ENCODE data around the gene OSBPL1A.

OSBPL1A gene

GRCh38 chr18:24201699-24202687 is 195.6 kb downstream of the OSBPL1A start:
- DNase-seq = no peak

DNA sequence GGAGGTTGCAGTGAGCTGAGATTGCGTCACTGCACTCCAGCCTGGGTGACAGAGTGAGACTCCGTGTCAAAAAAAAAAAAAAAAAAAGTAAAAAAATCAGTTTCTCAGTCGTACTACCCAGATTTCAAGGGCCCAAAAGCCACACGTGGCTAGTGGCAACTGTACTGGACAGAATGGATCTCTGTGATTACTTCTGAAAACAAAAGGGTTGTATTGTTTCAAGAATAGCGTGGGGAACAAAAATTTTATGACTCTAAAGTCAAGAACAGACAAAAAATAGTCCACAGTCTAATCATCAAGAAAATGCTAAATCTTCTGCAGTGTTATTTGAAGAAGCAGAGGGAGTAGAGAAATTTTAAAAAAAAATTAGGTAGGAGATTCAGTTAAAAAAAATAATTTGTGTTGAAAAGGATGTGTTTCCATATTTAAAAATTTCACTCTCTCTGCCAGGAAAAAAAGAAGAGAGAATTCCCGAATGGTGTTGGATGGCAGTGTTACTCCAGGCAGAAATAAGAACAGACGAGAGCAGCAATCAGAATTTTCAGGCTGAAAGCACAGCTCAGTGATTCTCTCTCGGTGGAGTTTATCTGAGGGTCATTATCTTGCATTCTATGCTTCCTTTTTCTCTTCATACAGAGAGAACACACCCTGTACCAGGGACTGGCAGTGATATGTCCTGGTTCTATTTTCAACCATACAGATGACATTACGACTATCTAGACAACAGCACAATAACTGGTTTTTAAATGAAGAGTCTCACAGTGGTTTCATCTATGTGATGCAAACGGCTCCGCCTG is 196.9 kb downstream of the OSBPL1A start:
- DNase-seq = peak in 15 of 42 donors; percentile 34 to 74 (median 49)
- intact Hi-C loops (cut with DNase I) = no loop called here

More at GRCh38 chr18:24201699-24202687, 195.6 kb downstream of the OSBPL1A start:
- intact Hi-C loops (cut with DNase I) = no loop called here

DNA sequence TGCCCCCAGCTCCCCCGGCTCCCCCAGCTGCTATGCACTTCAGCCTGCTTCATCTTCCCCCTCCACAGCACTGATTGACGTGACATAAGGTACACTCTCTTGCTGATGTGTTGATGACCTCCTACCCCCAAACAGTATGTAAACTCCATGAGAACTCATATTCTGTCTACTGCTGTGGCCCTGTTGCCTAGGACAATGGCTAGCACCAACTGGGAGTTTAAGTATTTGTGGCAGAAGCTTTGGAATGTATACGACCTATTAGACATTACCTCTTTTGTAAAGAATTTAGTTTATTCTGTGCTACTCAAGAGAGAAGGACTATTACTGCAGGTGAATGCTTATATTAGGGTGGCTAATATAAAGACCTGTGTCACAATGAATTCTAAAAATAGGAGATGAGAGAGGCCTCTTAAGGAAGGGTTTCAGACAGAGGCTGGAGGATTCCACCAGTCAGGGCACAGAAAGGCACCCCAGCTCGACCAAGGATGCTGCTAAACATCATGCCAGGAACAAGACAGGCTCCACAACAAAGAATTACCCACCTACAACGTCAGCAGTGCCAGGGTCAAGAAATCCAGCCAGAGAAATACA is 198.2 kb downstream of the OSBPL1A start:
- intact Hi-C loops (cut with DNase I) = no loop called here
- no peak for DNase-seq

- intact Hi-C loops (cut with DNase I) = no loop called here
- DNase-seq = no peak
Observed at GRCh38 chr18:24198461-24198860, 199.2 kb downstream of the OSBPL1A start.

DNA sequence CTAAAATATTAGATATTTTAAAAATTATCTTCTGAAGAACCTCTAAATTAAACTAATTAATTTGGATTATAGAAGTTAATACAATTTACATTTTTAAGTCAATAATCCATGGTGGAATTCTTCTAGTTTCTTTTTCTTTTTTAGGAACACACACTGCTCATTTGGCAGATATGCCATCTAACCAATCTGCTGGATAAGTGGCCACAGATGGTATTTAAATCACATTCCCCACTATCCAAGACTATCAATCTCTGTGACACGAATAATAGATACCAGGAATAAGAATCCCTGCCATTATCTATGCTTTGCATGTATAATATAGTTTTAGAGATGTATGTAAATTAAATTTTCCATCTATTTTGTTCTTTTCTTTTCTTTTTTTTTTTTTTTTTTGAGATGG is 200.2 kb downstream of the OSBPL1A start:
- intact Hi-C loops (cut with DNase I) = no loop called here
- no peak for DNase-seq

- intact Hi-C loops (cut with DNase I) = no loop called here
- no peak for DNase-seq
Observed at GRCh38 chr18:24196764-24197163, 200.9 kb downstream of the OSBPL1A start.

GRCh38 chr18:24195296-24196053 is 202.1 kb downstream of the OSBPL1A start:
- intact Hi-C loops (cut with DNase I) = no loop called here
- no peak for DNase-seq

- intact Hi-C loops (cut with DNase I) = no loop called here
- DNase-seq = no peak
Observed at GRCh38 chr18:24190590-24190989, 207.0 kb downstream of the OSBPL1A start.

- no peak for DNase-seq
- intact Hi-C loops (cut with DNase I) = no loop called here
Observed at GRCh38 chr18:24189664-24190346, 207.8 kb downstream of the OSBPL1A start.

DNA sequence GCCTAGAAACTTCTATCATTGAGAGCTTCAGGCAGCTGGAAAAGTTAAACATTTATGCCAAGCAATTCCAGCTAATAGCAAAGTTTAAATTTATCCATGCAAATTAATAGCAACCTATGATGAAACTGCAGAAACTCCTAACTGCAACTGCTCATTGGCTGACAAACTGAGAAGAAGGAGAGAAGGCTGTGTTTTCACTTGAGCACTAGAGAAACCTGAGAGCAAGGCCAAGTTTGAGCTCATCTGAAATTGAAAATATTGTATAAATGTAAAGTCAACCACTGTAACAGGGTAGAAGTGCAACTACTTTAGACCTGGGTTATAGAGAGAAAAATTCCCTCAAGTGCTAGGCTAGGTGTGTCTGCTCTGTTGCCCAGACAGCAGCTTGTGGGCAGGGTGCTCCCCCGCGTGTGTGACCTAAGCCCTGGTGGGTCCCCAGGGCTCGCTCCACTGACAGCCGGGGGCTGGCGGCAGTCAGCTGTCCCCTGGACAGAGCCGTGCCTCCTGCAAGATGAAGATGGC is 208.6 kb downstream of the OSBPL1A start:
- intact Hi-C loops (cut with DNase I) = no loop called here
- no peak for DNase-seq

DNA sequence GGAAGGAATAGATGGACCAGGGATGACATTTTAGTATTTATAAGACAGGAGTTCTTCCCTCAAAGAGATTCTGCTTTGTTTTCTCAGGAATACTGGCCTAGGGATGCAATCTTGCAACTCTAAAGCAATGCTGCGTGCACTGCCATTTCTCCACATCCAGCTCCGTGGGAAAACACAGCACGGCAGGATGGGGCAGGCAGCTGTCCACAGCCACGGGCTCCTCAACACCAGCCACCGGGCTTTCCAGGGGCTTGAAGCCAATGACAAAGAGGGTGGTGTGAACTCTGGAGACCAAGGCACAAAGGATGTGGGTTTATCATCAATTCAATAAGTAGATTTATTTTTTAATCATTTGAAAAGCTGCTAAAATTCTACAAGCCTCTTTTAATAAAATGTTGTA is 209.5 kb downstream of the OSBPL1A start:
- intact Hi-C loops (cut with DNase I) = no loop called here

GRCh38 chr18:24187689-24188088 is 209.9 kb downstream of the OSBPL1A start:
- peak in 1 of 42 donors; percentile 48 for DNase-seq
- intact Hi-C loops (cut with DNase I) = no loop called here

More for the DNA sequence above, 209.5 kb downstream of the OSBPL1A start:
- DNase-seq = peak in 29 of 42 donors; percentile 19 to 77 (median 46)

GRCh38 chr18:24187049-24187448 is 210.6 kb downstream of the OSBPL1A start:
- intact Hi-C loops (cut with DNase I) = no loop called here
- DNase-seq = no peak

DNA sequence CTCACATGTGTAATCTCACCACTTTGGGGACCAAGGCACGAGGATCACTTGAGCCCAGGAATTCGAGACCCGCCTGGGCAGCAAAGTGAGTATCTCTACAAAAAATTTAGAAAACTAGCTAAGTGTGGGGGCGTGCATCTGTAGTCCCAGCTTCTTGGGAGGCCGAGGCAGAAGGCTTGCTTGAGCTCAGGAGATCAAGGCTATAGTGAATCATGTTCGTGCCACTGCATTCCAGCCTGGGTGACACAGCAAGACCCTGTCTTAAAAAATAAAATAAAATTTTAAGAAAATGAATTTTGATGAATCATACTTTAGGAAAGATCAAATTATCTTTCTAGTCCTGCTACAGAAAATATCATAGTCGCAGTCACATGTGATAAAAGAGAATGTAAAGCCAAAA is 211.8 kb downstream of the OSBPL1A start:
- intact Hi-C loops (cut with DNase I) = no loop called here
- no peak for DNase-seq

DNA sequence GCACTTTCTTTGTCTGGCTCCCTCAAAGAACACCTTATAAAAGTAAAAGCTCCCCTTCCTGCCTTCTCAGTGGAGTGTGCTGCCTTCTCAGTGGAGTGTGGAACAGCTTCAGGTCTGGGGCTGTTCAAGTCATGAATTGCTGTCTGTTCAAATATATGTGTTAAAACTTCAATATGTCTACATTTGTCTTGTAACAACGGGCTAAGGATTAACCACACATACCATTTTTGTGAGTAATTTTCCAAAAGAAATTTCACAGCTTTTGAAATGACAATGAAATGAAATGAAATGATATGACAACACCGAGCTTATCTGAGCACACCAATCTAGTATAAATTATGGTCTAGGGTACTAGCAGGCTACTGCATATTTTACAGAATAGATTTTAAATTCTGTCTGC is 215.8 kb downstream of the OSBPL1A start:
- intact Hi-C loops (cut with DNase I) = no loop called here
- DNase-seq = no peak

DNA sequence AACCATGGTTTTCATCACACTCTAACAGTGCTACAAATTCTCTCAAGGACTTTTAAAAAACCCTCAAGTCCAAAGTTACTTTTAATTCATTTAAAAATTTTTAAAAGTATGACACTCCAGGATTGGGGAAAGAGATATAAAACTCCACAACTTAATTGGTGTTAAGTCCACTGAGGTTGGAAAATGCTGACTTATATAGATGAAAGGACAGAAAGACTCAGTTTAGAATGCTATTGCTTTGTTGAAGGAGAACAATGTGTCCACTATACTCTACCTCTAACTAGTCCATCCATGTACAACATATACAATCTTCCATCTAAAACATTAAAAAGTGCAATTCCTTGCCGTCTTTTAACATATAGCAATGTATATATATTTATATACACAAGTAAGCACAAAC is 217.6 kb downstream of the OSBPL1A start:
- no peak for DNase-seq
- intact Hi-C loops (cut with DNase I) = no loop called here

DNA sequence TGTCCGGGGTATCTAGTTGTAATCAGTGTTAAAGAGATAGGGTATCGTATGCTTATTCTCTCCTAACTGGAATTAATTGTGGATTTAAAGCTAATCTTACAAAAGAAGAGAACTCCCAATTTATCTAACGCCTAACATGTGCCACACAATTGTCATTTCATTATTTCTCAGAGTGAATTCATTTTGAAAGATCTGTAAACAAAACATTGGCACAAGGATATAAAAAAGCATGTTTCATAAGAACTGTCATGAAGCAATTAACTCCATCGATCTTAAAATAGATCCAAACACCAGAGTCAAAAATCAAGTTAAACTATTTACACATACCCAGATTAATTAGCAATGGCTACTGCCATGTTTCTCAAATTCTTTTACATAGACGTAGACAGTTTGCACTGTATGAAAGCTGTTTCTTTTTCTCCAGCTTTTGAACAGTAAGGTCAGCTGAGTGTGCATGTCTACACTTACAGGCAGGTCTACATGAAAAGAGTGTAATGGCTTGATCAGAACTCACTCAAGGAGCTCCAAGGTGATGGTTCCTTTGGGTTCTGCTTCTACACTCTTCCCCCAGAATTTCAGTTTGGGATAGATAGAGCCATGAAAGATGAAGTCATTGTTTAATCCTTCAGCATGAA is 220.0 kb downstream of the OSBPL1A start:
- intact Hi-C loops (cut with DNase I) = loop anchor here (5.0 kb wide), 1 partner anchor 95 kb away; no protein-coding TSS in a partner anchor

More for the DNA sequence above, 220.0 kb downstream of the OSBPL1A start:
- no peak for DNase-seq

All from head of caudate nucleus (tissue), 42 donors.